Measurements from ENCODE around the gene TSPAN18.

Gene TSPAN18

DNA sequence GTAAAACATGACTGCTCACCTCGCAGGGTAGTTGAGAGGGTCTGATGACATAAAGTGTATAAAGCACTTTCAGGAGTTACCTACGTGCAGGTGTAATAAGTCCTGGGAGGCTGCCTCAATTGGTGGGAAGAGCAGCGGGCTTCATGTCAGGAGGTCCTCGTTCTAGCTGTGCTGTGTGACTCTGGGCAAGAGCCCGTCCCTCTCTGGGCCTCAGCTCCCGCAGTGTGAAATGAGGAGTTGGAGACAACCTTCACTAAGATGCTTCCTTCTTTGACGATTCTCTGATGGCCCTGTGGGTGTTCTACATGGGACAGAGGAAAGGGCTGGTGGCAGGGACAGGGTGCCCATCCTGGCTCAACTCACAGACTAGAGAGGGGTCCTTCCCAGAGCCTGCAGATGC is 166.1 kb downstream of the TSPAN18 start:
- in situ Hi-C loops (cut with MboI; ENCODE audit: low pct_unique_long_range_greater_than_20kb, low sequenced_read_pairs, unreplicated experiment): loop anchor here (25.0 kb wide), 1 partner anchor 156 kb away; the partner anchor contains the start of gene TSPAN18
- TF ChIP-seq, protein P1, sequence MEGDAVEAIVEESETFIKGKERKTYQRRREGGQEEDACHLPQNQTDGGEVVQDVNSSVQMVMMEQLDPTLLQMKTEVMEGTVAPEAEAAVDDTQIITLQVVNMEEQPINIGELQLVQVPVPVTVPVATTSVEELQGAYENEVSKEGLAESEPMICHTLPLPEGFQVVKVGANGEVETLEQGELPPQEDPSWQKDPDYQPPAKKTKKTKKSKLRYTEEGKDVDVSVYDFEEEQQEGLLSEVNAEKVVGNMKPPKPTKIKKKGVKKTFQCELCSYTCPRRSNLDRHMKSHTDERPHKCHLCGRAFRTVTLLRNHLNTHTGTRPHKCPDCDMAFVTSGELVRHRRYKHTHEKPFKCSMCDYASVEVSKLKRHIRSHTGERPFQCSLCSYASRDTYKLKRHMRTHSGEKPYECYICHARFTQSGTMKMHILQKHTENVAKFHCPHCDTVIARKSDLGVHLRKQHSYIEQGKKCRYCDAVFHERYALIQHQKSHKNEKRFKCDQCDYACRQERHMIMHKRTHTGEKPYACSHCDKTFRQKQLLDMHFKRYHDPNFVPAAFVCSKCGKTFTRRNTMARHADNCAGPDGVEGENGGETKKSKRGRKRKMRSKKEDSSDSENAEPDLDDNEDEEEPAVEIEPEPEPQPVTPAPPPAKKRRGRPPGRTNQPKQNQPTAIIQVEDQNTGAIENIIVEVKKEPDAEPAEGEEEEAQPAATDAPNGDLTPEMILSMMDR (IDR thresholded peaks at IDR 0.05; ENCODE audit: extremely low read depth, insufficient read depth, missing control alignments): no peak
- no peak for DNase-seq (ENCODE audit: low spot score)

DNA sequence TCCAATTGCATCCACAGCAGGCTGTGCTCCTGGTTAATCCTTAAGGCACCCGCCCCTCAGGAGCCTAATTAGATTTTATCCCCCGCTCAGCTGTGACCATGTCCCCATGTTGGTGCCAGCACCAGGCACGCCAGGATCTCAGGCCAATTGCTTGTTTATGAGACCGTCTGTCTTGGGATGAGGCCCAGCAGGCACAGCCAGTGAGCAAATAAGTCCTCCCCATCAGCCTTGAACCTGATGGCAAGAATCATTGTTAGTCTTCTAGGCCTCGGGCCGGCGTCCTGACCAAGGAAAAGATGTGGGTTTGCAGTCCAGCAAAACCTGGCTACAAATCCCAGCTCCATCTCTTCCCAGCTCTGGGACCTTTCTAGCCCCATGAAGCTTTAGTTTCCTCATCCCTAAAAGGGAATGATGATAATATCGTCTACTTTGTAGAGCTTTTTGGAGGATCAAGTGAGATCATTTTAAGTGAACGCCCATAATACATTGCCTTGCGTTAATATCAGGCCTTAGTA is 166.6 kb downstream of the TSPAN18 start:
- DNase-seq (ENCODE audit: low spot score): no peak
- TF ChIP-seq, protein P1 (IDR thresholded peaks at IDR 0.05; ENCODE audit: extremely low read depth, insufficient read depth, missing control alignments): no peak
- in situ Hi-C loops (cut with MboI; ENCODE audit: low pct_unique_long_range_greater_than_20kb, low sequenced_read_pairs, unreplicated experiment): loop anchor here (25.0 kb wide), 1 partner anchor 156 kb away; the partner anchor contains the start of gene TSPAN18

DNA sequence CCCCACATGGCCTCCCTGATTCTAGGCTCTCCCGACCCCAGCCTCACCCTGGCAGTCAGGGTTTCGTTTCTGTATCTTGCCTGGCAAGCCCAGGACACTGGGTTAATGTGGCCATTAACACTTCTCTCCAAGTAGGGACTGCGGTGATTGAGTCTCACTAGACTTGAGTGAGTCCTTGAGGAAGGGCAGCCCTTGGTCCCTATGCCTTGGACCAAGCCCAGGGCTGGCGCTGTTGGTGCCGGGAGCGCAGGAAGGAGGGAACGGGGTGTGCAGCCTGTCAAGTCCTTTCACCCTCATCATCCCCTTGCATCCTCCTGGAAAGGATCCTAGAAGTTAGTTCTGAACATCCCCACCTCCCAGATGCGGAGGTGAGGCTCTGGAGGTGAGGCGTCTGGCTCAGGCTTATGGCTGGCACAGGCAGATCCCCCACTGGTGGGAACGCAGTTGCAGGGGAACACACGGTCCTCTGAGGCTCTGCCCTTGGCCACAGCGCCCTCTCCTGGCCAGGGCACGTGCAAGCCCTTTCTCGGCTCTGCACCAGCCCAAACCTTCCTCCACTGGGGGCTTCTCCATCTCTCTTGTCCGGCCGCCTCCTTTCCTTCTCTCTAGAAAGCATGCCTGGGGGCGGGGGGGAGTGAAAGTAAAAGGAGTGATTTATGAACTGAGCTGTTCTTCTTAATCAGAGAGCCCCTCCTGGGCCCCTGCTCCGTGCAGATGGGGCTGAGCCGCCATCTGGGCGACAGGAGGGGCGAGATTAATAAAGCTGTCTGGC is 167.3 kb downstream of the TSPAN18 start:
- DNase-seq (ENCODE audit: low spot score): peak; percentile 76
- TF ChIP-seq, protein P1 (IDR thresholded peaks at IDR 0.05; ENCODE audit: extremely low read depth, insufficient read depth, missing control alignments): peak; percentile 88
- in situ Hi-C loops (cut with MboI; ENCODE audit: low pct_unique_long_range_greater_than_20kb, low sequenced_read_pairs, unreplicated experiment): loop anchor here (25.0 kb wide), 1 partner anchor 157 kb away; the partner anchor contains the start of gene TSPAN18

DNA sequence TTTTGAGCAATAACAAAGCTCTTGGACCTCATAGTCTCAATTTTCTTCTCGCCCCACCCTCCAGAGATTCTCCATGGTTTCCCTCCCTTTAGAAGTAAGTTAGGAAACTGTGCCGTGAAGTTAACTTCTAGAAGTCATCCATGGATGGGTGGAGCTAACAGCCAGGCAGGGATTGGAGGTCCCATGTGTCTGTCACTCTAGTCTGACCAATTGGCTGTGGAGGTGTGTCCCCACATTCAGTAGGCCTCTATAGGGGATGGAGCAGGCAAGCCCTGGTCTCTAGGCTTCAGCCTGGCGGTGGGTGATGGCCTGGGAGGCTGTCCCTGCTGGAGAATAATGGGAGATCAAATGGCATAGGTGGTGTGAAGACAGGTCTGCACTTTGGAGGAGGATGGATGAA is 173.2 kb downstream of the TSPAN18 start:
- DNase-seq (ENCODE audit: low spot score): no peak
- TF ChIP-seq, protein P1 (IDR thresholded peaks at IDR 0.05; ENCODE audit: extremely low read depth, insufficient read depth, missing control alignments): no peak
- in situ Hi-C loops (cut with MboI; ENCODE audit: low pct_unique_long_range_greater_than_20kb, low sequenced_read_pairs, unreplicated experiment): loop anchor here (10.0 to 25.0 kb wide), 2 partner anchors 163 to 275 kb away; partner anchors contain the start of gene TSPAN18

DNA sequence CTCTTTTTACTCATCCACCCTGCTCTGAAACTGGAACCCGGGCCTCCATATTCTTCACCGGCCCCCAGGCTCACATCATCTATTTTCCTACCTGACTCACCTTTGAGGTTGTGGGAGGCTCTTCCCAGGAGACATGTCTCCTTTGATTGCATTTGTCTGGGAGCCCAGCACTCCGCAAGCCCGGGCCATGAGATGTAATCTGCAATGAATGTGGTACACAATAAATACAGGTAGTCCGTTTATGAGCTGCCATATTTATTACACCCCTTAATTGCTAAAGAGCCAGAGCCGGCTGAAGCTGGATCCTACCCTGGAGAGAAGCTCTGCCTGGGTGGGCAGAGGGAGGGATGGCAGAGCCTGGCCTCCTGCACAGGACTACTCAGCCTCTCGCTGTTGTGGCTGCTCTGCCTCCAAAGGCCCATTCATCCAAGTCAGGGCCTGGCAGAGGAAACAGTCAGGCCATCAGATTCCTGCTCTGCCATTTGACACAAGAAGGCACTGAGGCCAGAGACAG is 174.4 kb downstream of the TSPAN18 start:
- in situ Hi-C loops (cut with MboI; ENCODE audit: low pct_unique_long_range_greater_than_20kb, low sequenced_read_pairs, unreplicated experiment): loop anchor here (10.0 kb wide), 1 partner anchor 276 kb away; no protein-coding TSS in a partner anchor
- DNase-seq (ENCODE audit: low spot score): no peak
- TF ChIP-seq, protein P1 (IDR thresholded peaks at IDR 0.05; ENCODE audit: extremely low read depth, insufficient read depth, missing control alignments): no peak

DNA sequence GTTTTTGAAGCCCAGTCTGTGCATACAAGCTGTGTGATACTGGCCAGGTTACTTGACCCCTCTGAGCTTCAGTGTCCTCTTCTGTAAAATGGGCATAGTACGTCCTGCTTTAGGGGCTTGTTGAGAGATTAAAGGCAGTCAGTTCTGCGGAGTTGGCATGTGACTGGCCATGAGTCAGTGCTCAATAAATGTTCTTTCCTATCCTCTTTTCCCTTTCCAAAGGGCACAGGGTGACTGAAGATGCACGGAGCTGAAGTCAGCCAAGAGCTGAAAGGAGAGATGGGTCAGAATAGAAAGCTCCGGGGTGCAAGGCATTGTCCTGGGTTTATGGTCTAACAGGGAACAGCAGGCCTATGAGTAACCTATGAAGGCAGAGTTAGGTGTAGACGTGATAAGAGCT is 175.0 kb downstream of the TSPAN18 start:
- in situ Hi-C loops (cut with MboI; ENCODE audit: low pct_unique_long_range_greater_than_20kb, low sequenced_read_pairs, unreplicated experiment): loop anchor here (10.0 kb wide), 1 partner anchor 277 kb away; no protein-coding TSS in a partner anchor
- no peak for DNase-seq (ENCODE audit: low spot score)
- TF ChIP-seq, protein P1 (IDR thresholded peaks at IDR 0.05; ENCODE audit: extremely low read depth, insufficient read depth, missing control alignments): no peak

Data from GM13977 (cell line).